IMR-90 (cell line): ENCODE measurements around the gene SLCO3A1. TPM values are rescaled to one million over a fixed set of nuclear protein-coding genes. Genes with fewer than 3 reads are reported as not detected.

Experiments
- ATAC-seq: fragments of 200-7000 bp; cut with Tn5 transposase; 2 replicates; pipeline ENCODE4 v1.9.1; 2020; ENCODE audit warnings: low read depth, mild to moderate bottlenecking, moderate library complexity
- BruUV-seq: library from RNA; stranded (reverse); fragments of 400-500 nt; replicated peaks from 2 replicates; lab custom pipeline; 2021; lab: Mats Ljungman, UMichigan
- CTCF ChIA-PET: fragments of 300-600 bp; formaldehyde crosslinking; extraction: SDS; loops from one replicate; lab custom pipeline; 2021; ENCODE audit warnings: antibody characterized with exemption; lab: Yijun Ruan, JAX
- POLR2A ChIA-PET: fragments of 300-600 bp; sonication (Branson Sonifier 250); formaldehyde crosslinking; loops from one replicate; lab custom pipeline; 2022; ENCODE audit warnings: antibody characterized with exemption; ENCODE audit not compliant: unreplicated experiment; lab: Charles Lee
- DNase-seq: peaks from one replicate; pipeline ENCODE4 v3.0.0; 2013
- H2AFZ ChIP-seq: replicated peaks from 2 replicates; pipeline ENCODE3; 2013; ENCODE audit warnings: low read length, mild to moderate bottlenecking; ENCODE audit not compliant: poor library complexity
- H2AK5ac ChIP-seq: 2 replicates; pipeline ENCODE4 v1.6.1; 2013; ENCODE audit warnings: low read depth, low read length, inconsistent platforms
- H2AK9ac ChIP-seq: replicated peaks from 2 replicates; pipeline ENCODE3; 2013; ENCODE audit warnings: mild to moderate bottlenecking, low read depth, low read length, moderate library complexity; ENCODE audit not compliant: poor library complexity
- H2BK120ac ChIP-seq: 2 replicates; pipeline ENCODE4 v1.6.1; 2013; ENCODE audit warnings: low read depth, low read length, inconsistent platforms
- H2BK15ac ChIP-seq: 3 replicates; pipeline ENCODE4 v1.6.1; 2013; ENCODE audit warnings: low read depth, low read length, inconsistent platforms
- H2BK20ac ChIP-seq: 2 replicates; pipeline ENCODE4 v1.6.1; 2013; ENCODE audit warnings: low read depth, mild to moderate bottlenecking, inconsistent platforms, low read length, moderate library complexity
- H2BK5ac ChIP-seq: 2 replicates; pipeline ENCODE4 v1.6.1; 2013; ENCODE audit warnings: mild to moderate bottlenecking, low read depth, low read length, inconsistent platforms; ENCODE audit not compliant: poor library complexity, severe bottlenecking
- H3K14ac ChIP-seq: replicated peaks from 2 replicates; pipeline ENCODE4 v1.6.1; 2013; ENCODE audit warnings: low read depth, low read length, inconsistent platforms
- H3K18ac ChIP-seq: 2 replicates; pipeline ENCODE4 v1.6.1; 2013; ENCODE audit warnings: low read depth, low read length, control low read depth
- H3K23ac ChIP-seq: 2 replicates; pipeline ENCODE4 v1.6.1; 2013; ENCODE audit warnings: low read depth, low read length, inconsistent platforms
- H3K27ac ChIP-seq: 2 replicates; pipeline ENCODE4 v1.5.1; 2013; ENCODE audit warnings: mild to moderate bottlenecking, control low read depth, low read length; ENCODE audit not compliant: insufficient read depth
- H3K27me3 ChIP-seq: 2 replicates; pipeline ENCODE4 v1.6.1; 2013; ENCODE audit warnings: low read length; ENCODE audit not compliant: control insufficient read depth, insufficient read depth
- H3K36me3 ChIP-seq: 2 replicates; pipeline ENCODE4 v1.6.1; 2013; ENCODE audit warnings: low read length, mixed read lengths; ENCODE audit not compliant: control insufficient read depth, insufficient read depth
- H3K4ac ChIP-seq: 2 replicates; pipeline ENCODE4 v1.6.1; 2013; ENCODE audit warnings: low read depth, low read length, inconsistent platforms
- H3K4me1 ChIP-seq: 2 replicates; pipeline ENCODE4 v1.6.1; 2013; ENCODE audit warnings: low read length, mixed read lengths; ENCODE audit not compliant: control insufficient read depth, insufficient read depth
- H3K4me2 ChIP-seq: 2 replicates; pipeline ENCODE4 v1.6.1; 2013; ENCODE audit warnings: low read depth, mild to moderate bottlenecking, control low read depth, low read length, moderate library complexity
- H3K4me3 ChIP-seq: 2 replicates; pipeline ENCODE4 v1.5.1; 2013; ENCODE audit warnings: low read depth, mild to moderate bottlenecking, control low read depth, low read length, moderate library complexity; ENCODE audit not compliant: insufficient read depth
- H3K56ac ChIP-seq: 2 replicates; pipeline ENCODE4 v1.6.1; 2013; ENCODE audit warnings: low read length, inconsistent platforms; ENCODE audit not compliant: insufficient read depth; ENCODE audit errors: extremely low read depth
- H3K79me1 ChIP-seq, 2 experiments: 2 replicates each; pipeline ENCODE4 v1.6.1; 2013; ENCODE audit warnings: low read length in 2 of 2, inconsistent platforms in 1 of 2, low read depth in 1 of 2
- H3K9ac ChIP-seq: 2 replicates; pipeline ENCODE4 v1.6.1; 2013; ENCODE audit warnings: low read depth, low read length, control low read depth
- H3K9me1 ChIP-seq: 2 replicates; pipeline ENCODE4 v1.6.1; 2013; ENCODE audit warnings: low read length, inconsistent platforms; ENCODE audit not compliant: insufficient read depth
- H3K9me3 ChIP-seq: 2 replicates; pipeline ENCODE4 v1.6.1; 2013; ENCODE audit warnings: low read length; ENCODE audit not compliant: control insufficient read depth, insufficient read depth
- H4K20me1 ChIP-seq: 2 replicates; pipeline ENCODE4 v1.6.1; 2013; ENCODE audit warnings: low read length, inconsistent platforms; ENCODE audit not compliant: insufficient read depth
- H4K5ac ChIP-seq: 2 replicates; pipeline ENCODE4 v1.6.1; 2013; ENCODE audit warnings: mild to moderate bottlenecking, low read depth, low read length, control low read depth
- H4K8ac ChIP-seq, 2 experiments: 2 replicates each; pipeline ENCODE4 v1.6.1; 2013; ENCODE audit warnings: low read depth in 2 of 2, low read length in 2 of 2, control low read depth in 1 of 2, inconsistent platforms in 1 of 2
- H4K91ac ChIP-seq: 2 replicates; pipeline ENCODE4 v1.6.1; 2013; ENCODE audit warnings: low read depth, low read length, inconsistent platforms; ENCODE audit not compliant: insufficient read depth
- BHLHE40 ChIP-seq: fragments of 150-350 bp; IDR thresholded peaks from 2 replicates; pipeline ENCODE4 v1.6.1; 2016; ENCODE audit warnings: mild to moderate bottlenecking, low read depth, low read length
- CEBPB ChIP-seq: IDR thresholded peaks from 2 replicates; pipeline ENCODE4 v1.6.1; 2012; ENCODE audit warnings: low read depth, low read length, improper control_type of control experiment
- CHD1 ChIP-seq: IDR thresholded peaks from 2 replicates; pipeline ENCODE4 v1.6.1; 2012; ENCODE audit warnings: low read depth, low read length, improper control_type of control experiment
- POLR2A ChIP-seq: IDR thresholded peaks from 2 replicates; pipeline ENCODE4 v1.6.1; 2012; ENCODE audit warnings: mild to moderate bottlenecking, low read depth, low read length
- RCOR1 ChIP-seq: IDR thresholded peaks from 2 replicates; pipeline ENCODE4 v1.6.1; 2012; ENCODE audit warnings: mild to moderate bottlenecking, low read length, improper control_type of control experiment; ENCODE audit not compliant: insufficient replicate concordance
- RFX5 ChIP-seq: IDR thresholded peaks from 2 replicates; pipeline ENCODE4 v1.8.0; 2012; ENCODE audit warnings: low read depth, mild to moderate bottlenecking, low read length, moderate library complexity
- WGBS, 2 experiments: methylation state at CpG; one replicate each; pipeline versions ENCODE4 v1.1.5 to v1.1.7; 2013; ENCODE audit warnings: missing lambda C conversion rate in 2 of 2; ENCODE audit not compliant: insufficient read length in 1 of 2; ENCODE audit errors: extremely low coverage in 2 of 2; 5-methylcytosine and 5-hydroxymethylcytosine counted together
- dilution Hi-C: fragments of 300-500 bp; cut with HindIII; formaldehyde crosslinking; loops from one replicate; pipeline ENCODE4 v1.14.3; 2018; ENCODE audit warnings: low sequenced_read_pairs; ENCODE audit not compliant: unreplicated experiment
- in situ Hi-C: fragments of 300-500 bp; cut with MboI; formaldehyde crosslinking; loops from 3 replicates; pipeline ENCODE4 v1.14.3; 2019; ENCODE audit warnings: low sequenced_read_pairs, inconsistent platforms, mixed read lengths
- intact Hi-C: fragments of 100-400 bp; cut with micrococcal nuclease; formaldehyde crosslinking; loops from 2 replicates; pipeline ENCODE4 v1.10.0; 2022
- polyA plus RNA-seq, 3 experiments: library from polyadenylated mRNA; depleted of rRNA; stranded (reverse); fragments of >200 nt; gene quantifications; 2 replicates each; pipeline ENCODE4 v1.2.3, GENCODE V29; 2012; ENCODE audit warnings: low replicate concordance in 1 of 3
- total RNA-seq: library from RNA; depleted of rRNA; stranded (reverse); fragments of >200 nt; gene quantifications from 2 replicates; pipeline ENCODE4 v1.2.3, GENCODE V29; 2012
- TF ChIP-seq, protein P1 (sequence below): fragments of 150-350 bp; IDR thresholded peaks from 2 replicates; pipeline ENCODE4 v1.6.1; 2017; ENCODE audit warnings: mild to moderate bottlenecking, antibody characterized with exemption, low read length, low read depth

Gene SLCO3A1
- total and polyA plus RNA-seq, 2 of the 4 experiments (the other 2 are of a cell fraction), result 4.7 to 8.1 TPM

DNA sequence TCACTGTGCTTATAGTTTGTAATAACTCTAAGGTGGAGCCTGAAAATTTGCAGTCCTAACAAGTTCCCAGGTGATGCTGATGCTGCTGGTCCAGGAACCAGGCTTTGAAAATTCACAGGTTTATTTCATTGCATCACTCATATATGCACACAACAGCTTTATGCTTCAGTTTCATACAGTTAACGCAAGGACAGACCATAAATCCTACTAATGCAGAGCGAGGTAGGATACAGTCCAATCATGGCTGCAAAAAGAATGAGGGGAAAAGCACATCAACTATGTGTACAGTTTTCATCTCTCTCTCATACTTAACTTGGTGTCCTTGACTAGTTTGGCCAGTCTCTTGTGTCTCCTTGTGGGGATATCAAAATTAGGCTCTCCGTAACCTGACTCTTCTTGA is 135.1 kb downstream of the SLCO3A1 start:
- WGBS, 2 experiments, result 100% methylated on average over 1 of the region's 3 CpGs; no CpG with 5 or more reads in 1 of the 2 experiments
- H4K5ac ChIP-seq, result no peak overlapping the region
- H3K4me1 ChIP-seq, result no peaks in the 10 kb centered on the region
- H3K9me1 ChIP-seq, result no peaks in the 10 kb centered on the region
- CTCF ChIA-PET, result no interaction called here
- H4K8ac ChIP-seq, result no peak overlapping the region
- H3K4me2 ChIP-seq, result no peak overlapping the region
- no peak overlapping the region for H3K23ac ChIP-seq
- H3K56ac ChIP-seq, result no peak overlapping the region
- H3K4ac ChIP-seq, result no peak overlapping the region
- intact Hi-C loops (no loop called here), dilution Hi-C loops (no loop called here), in situ Hi-C loops (no loop called here)
- no peak overlapping the region for H3K9ac ChIP-seq
- no peaks in the 10 kb centered on the region for H3K36me3 ChIP-seq
- TF ChIP-seq RCOR1 (no peak), RFX5 (no peak), POLR2A (no peak), BHLHE40 (no peak), CEBPB (no peak), CHD1 (no peak)
- TF ChIP-seq, protein P1, sequence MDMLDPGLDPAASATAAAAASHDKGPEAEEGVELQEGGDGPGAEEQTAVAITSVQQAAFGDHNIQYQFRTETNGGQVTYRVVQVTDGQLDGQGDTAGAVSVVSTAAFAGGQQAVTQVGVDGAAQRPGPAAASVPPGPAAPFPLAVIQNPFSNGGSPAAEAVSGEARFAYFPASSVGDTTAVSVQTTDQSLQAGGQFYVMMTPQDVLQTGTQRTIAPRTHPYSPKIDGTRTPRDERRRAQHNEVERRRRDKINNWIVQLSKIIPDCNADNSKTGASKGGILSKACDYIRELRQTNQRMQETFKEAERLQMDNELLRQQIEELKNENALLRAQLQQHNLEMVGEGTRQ, result no peak
- BruUV-seq, result no TSS peak
- no peak overlapping the region for H3K27ac ChIP-seq
- H4K91ac ChIP-seq, result no peak overlapping the region
- no peaks in the 10 kb centered on the region; the same call in 1 of the 2 replicates for H3K27me3 ChIP-seq
- no peak for ATAC-seq
- H3K79me1 ChIP-seq, result 0 out of 4 replicates have a peak, but pooled peaks cover 0 to 3% of the 10 kb centered on the region in 2 experiments
- no peak overlapping the region for H3K14ac ChIP-seq
- H3K18ac ChIP-seq, result no peak overlapping the region
- no peaks in the 10 kb centered on the region for H4K20me1 ChIP-seq
- H3K9me3 ChIP-seq, result no peaks in the 10 kb centered on the region
- no peak for DNase-seq
- H2AK9ac ChIP-seq, result no peak overlapping the region
- POLR2A ChIA-PET, result no interaction called here
- no peak overlapping the region for H2BK15ac ChIP-seq
- H2AK5ac ChIP-seq, result no peak overlapping the region
- no peak overlapping the region for H2BK20ac ChIP-seq
- H3K4me3 ChIP-seq, result no peak overlapping the region
- H2BK120ac ChIP-seq, result no peak overlapping the region
- no peak overlapping the region for H2BK5ac ChIP-seq
- H2AFZ ChIP-seq, result no peak overlapping the region
